T-helper 1 cell treated with Interleukin-12 subunit alpha and Interleukin-12 subunit beta and Interleukin-4 antibody, amounts not matched to agents 30 μg/mL and 1 μg/mL, for 36 hours (primary cell): Measurements from ENCODE around the gene GTF3C1.

Source experiments
- H3K27ac Mint-ChIP-seq: one replicate; pipeline ENCODE4 v1.8.0; 2021; ENCODE audit warnings: mild to moderate bottlenecking, mixed read lengths
- H3K27me3 Mint-ChIP-seq: one replicate; pipeline ENCODE4 v1.8.0; 2021; ENCODE audit warnings: low read depth, mixed read lengths
- H3K36me3 Mint-ChIP-seq: one replicate; pipeline ENCODE4 v1.8.0; 2021; ENCODE audit warnings: low read depth, mixed read lengths
- H3K4me1 Mint-ChIP-seq: one replicate; pipeline ENCODE4 v1.8.0; 2021; ENCODE audit warnings: low read depth, mixed read lengths
- H3K4me3 Mint-ChIP-seq: one replicate; pipeline ENCODE4 v1.8.0; 2021; ENCODE audit warnings: mild to moderate bottlenecking, moderate library complexity, mixed read lengths
- H3K9me3 Mint-ChIP-seq: one replicate; pipeline ENCODE4 v1.8.0; 2021; ENCODE audit warnings: mixed read lengths

GTF3C1 gene

DNA sequence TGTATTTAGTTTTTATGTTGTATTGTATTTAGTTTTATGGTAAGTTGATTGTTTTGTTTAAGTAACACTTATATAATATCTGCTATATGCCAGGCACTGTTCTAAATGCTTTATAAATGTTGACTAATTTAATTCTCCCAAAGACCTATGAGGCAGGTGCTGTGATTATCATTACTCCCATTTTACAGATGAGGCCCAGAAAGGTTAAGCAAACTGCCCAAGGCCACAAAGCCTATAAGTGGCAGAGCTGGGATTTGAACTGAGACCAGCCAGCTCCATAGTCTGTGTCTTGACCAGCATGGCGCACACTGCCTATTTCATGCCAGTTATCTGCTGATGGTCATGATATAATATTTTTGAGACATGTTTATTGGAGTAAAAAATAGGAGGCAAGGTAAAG lies 123.8 kb downstream of the GTF3C1 start:
- Mint-ChIP-seq H3K4me3 (peak overlapping the region; percentile 0), H3K27me3 (no peaks in the 10 kb centered on the region), H3K36me3 (peaks cover 59% of the 10 kb centered on the region), H3K4me1 (peaks cover 53% of the 10 kb centered on the region), H3K9me3 (peaks cover 25% of the 10 kb centered on the region), H3K27ac (peak overlapping the region; percentile 88)

GRCh38 chr16:27424772-27425498 lies 124.8 kb downstream of the GTF3C1 start:
- Mint-ChIP-seq H3K27me3 (no peaks in the 10 kb centered on the region), H3K9me3 (peaks cover 33% of the 10 kb centered on the region), H3K4me1 (peaks cover 45% of the 10 kb centered on the region), H3K4me3 (no peak overlapping the region), H3K27ac (peak overlapping the region; percentile 71), H3K36me3 (peaks cover 63% of the 10 kb centered on the region)

DNA sequence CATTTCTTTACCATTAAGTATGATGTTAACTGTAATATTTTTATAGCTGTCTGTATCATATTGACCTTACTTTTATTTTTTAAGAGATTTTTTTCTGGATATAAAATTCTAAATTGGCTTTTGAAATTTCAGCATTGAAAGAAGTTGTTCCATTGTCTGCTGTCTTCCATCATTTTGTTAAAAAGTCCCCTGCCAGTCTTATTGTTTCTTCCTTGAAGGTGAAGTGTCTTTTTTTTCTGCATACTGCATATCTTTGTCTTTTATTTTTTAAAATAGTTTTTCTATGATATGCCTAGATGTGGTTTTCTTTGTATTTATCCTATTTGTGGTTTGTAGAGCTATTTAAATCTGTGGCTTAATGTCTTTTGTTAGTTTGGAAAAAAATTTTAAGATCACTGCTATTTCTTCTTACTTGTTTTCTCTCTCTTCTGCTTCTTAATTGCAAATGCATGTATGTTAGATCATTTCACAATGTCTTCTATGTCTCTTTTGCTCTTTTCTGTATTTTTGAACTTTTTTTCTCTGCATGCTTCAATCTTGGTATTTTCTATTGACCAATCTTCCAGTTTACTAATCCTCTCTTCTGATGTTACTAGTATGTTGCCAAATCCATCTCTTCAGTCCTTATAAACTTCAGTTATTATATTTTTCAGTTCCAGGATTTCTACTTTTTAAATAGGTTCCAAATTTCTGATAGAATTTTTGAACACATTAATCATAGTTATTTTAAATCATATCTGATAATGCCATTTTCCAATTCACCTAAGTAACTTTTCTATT lies 127.6 kb downstream of the GTF3C1 start:
- Mint-ChIP-seq H3K4me1 (peaks cover 34% of the 10 kb centered on the region), H3K27me3 (no peaks in the 10 kb centered on the region), H3K36me3 (peaks cover 75% of the 10 kb centered on the region), H3K27ac (peak overlapping the region; percentile 11), H3K4me3 (no peak overlapping the region), H3K9me3 (peaks cover 38% of the 10 kb centered on the region)

GRCh38 chr16:27417047-27417671 lies 132.6 kb downstream of the GTF3C1 start:
- peaks cover 37% of the 10 kb centered on the region for H3K4me1 Mint-ChIP-seq
- H3K27ac Mint-ChIP-seq, result peak overlapping the region; percentile 59
- H3K9me3 Mint-ChIP-seq, result peaks cover 42% of the 10 kb centered on the region
- H3K36me3 Mint-ChIP-seq, result peaks cover 80% of the 10 kb centered on the region
- no peaks in the 10 kb centered on the region for H3K27me3 Mint-ChIP-seq
- H3K4me3 Mint-ChIP-seq, result no peak overlapping the region

DNA sequence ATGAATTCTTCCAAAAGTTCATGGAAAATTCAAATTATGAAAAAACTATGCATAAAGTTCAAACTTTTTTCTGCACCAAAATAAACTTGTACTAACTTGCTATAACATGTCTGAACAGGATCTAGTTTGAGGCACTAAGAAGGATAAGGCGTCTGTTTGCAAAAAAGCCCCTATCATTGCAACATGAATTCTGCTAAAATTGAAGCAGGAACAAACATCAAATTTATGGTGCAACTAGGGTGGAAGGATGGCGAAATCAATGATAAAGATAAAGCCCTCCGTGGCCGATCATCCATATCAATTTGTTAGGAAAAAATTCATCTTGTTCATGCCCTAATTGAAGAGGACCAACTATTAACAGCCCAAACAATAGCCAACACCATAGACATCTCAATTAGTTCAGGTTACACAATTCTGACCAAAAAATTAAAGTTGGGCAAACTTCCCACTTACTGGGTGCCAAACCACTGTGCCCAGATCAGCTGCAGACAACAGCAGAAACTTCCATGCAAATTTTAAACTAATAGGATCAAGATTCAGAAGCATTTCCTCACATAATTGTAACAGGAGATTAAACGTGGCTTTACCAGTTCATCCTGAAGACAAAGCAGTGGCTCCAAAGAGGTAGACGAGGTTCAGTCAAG lies 134.8 kb downstream of the GTF3C1 start:
- Mint-ChIP-seq H3K36me3 (peaks cover 77% of the 10 kb centered on the region), H3K4me3 (no peak overlapping the region)

GRCh38 chr16:27413956-27414355 lies 135.8 kb downstream of the GTF3C1 start:
- peaks cover 77% of the 10 kb centered on the region for H3K36me3 Mint-ChIP-seq
- H3K4me3 Mint-ChIP-seq, result no peak overlapping the region

More for the DNA sequence above, 134.8 kb downstream of the GTF3C1 start:
- peaks cover 45% of the 10 kb centered on the region for H3K4me1 Mint-ChIP-seq
- H3K9me3 Mint-ChIP-seq, result peaks cover 31% of the 10 kb centered on the region
- no peak overlapping the region for H3K27ac Mint-ChIP-seq
- H3K27me3 Mint-ChIP-seq, result no peaks in the 10 kb centered on the region

DNA sequence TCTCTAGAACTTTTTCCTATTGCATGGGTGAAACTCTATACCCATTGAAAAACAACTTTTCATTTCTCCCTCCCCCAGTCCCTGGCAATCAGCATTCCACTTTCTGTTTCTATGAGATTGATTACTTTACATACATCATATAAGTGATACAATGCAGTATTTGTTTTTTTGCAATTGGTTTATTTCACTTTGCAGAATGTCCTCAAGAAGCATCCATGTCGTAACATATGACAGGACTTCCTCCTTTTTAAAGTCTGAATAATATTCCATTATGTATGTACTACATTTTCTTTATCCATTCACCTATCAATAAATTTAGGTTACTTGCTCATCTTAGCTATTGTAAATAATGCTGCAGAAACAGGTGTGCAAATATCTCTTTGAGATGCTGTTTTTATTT lies 139.0 kb downstream of the GTF3C1 start:
- Mint-ChIP-seq H3K4me3 (no peak overlapping the region), H3K27me3 (no peaks in the 10 kb centered on the region), H3K36me3 (peaks cover 69% of the 10 kb centered on the region), H3K27ac (peak overlapping the region; percentile 49), H3K9me3 (peaks cover 20% of the 10 kb centered on the region), H3K4me1 (peaks cover 67% of the 10 kb centered on the region)

More at GRCh38 chr16:27413956-27414355, 135.8 kb downstream of the GTF3C1 start:
- Mint-ChIP-seq H3K4me1 (peaks cover 51% of the 10 kb centered on the region), H3K27me3 (no peaks in the 10 kb centered on the region), H3K9me3 (peaks cover 27% of the 10 kb centered on the region), H3K27ac (peak overlapping the region; percentile 3)
